ENCODE results near the gene KBTBD12. TPM values are rescaled to one million over a fixed set of nuclear protein-coding genes. Genes with fewer than 3 reads are reported as not detected.

Gene KBTBD12
- total RNA-seq, 1 experiment from 2014 or later = not detected

DNA sequence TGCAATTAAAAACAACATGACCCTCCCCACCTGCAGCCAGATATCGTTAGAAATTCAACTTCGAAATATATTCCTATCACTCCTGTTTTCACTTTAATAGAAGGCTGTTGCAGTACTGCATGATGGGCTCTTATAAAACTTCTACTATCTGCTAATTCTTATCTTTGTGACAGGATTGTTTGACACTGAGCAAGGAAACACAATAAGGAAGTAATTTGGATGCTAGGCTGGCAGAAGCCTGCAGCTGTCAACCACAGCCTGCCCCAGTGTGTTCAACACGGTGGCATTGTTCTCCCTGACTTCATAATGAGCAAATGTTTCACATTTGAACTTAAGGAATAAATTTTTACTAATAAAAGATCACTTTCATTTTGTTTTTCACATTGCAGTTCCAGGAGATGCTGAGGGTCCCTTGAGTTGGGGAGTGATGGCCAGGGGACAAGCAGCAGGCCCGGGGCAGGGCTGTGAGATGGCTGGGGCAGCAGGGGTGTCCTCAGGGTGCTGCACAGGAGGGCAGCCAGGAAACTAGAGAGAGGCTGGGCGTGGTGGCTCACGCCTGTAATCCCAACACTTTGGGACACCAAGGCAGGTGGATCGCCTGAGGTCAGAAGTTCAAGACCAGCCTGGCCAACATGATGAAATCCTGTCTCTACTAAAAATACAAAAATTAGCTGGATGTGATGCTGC, 72.4 kb downstream of the KBTBD12 start:
- no peaks in the 10 kb centered on the region for H3K36me3 ChIP-seq (ENCODE audit: control insufficient read depth in 1 of 2, insufficient read depth in 2 of 2, low read length in 2 of 2)
- no peaks in the 10 kb centered on the region for H3K9me2 ChIP-seq (ENCODE audit: insufficient read depth)
- no peaks in the 10 kb centered on the region for H3K79me2 ChIP-seq (ENCODE audit: insufficient read depth, low read length)
- ChIA-PET POLR2A (no interaction called here), RAD21 (ENCODE audit: low non-redundant PET in 1 of 2, low total read pairs in 2 of 2, uncharacterized antibody in 2 of 2, unreplicated experiment in 2 of 2) (no interaction called here), CTCF (no interaction called here)
- no peak for ATAC-seq
- DNase-seq (ENCODE audit: low read depth, low spot score) = no peak
- no peak overlapping the region for H3K4me2 ChIP-seq (ENCODE audit: low read length)
- H3K9ac ChIP-seq (ENCODE audit: low read length) = no peak overlapping the region
- no peaks in the 10 kb centered on the region for H3K27me3 ChIP-seq (ENCODE audit: insufficient read depth, low read length)
- H3K4me3 ChIP-seq (replicated peaks in 1 of 2; ENCODE audit: low read depth in 1 of 2, low read length in 2 of 2) = no peak overlapping the region
- H3K9me3 ChIP-seq (ENCODE audit: control insufficient read depth in 1 of 2, insufficient read depth in 1 of 2, low read depth in 1 of 2, low read length in 2 of 2) = no peaks in the 10 kb centered on the region
- H3K27ac ChIP-seq (ENCODE audit: low read depth, low read length) = no peak overlapping the region
- no peak overlapping the region for H2AFZ ChIP-seq (ENCODE audit: low read depth, low read length, poor library complexity, severe bottlenecking)
- TF ChIP-seq, protein P1, sequence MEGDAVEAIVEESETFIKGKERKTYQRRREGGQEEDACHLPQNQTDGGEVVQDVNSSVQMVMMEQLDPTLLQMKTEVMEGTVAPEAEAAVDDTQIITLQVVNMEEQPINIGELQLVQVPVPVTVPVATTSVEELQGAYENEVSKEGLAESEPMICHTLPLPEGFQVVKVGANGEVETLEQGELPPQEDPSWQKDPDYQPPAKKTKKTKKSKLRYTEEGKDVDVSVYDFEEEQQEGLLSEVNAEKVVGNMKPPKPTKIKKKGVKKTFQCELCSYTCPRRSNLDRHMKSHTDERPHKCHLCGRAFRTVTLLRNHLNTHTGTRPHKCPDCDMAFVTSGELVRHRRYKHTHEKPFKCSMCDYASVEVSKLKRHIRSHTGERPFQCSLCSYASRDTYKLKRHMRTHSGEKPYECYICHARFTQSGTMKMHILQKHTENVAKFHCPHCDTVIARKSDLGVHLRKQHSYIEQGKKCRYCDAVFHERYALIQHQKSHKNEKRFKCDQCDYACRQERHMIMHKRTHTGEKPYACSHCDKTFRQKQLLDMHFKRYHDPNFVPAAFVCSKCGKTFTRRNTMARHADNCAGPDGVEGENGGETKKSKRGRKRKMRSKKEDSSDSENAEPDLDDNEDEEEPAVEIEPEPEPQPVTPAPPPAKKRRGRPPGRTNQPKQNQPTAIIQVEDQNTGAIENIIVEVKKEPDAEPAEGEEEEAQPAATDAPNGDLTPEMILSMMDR (IDR thresholded peaks at IDR 0.05 in 2 of 3, conservative IDR thresholded peaks at IDR 0.05 in 1 of 3; ENCODE audit: borderline replicate concordance in 1 of 3, insufficient read depth in 1 of 3, low read depth in 2 of 3, low read length in 2 of 3) = no peak
- H4K20me1 ChIP-seq (ENCODE audit: insufficient read depth) = no peaks in the 10 kb centered on the region
- BruUV-seq (replicated peaks) = no TSS peak
- intact Hi-C loops (cut with micrococcal nuclease) = no loop called here
- H3K4me1 ChIP-seq (ENCODE audit: control insufficient read depth in 1 of 2, insufficient read depth in 2 of 2, low read length in 2 of 2) = peaks cover 12 to 16% of the 10 kb centered on the region in 2 experiments

DNA sequence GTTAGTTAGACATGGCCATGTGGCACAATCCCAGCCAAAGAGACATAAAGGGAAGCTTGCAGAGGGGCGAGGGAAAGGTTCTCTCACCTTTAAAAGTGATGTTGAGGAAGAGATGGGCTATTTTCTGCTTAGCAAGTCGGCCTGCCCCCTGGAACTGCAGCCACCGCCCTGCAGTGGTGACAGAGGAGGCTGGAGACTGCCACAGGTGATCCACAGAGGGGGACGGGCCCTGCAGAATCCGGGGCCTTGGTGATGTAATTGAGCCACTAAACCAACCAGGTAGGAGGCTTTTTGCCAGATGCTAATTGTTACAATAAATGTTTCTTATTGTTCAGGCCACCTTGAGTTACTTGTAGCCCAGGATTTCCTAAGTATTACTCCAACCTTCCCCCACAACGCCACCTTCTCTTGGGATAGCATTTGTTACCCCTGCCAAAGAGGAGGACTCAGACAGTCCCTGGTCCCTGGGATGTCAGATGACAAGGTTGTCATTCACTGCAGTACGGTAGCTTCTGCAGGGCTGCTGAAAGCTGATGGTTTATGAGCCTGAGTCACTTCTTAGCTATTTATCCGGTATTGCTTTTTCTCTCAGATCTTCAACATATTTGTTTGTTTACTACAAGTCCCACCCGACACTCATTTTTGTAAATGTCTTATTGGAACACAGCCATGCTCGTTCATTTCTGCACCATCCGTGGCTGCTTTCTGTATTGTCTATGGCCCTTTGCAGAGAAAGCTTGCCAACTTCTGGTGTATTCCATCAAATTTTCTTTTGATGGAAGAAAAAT, 73.9 kb downstream of the KBTBD12 start:
- Histone ChIP-seq H3K4me2 (ENCODE audit: low read length) (peak overlapping the region; percentile 40), H3K4me1 (ENCODE audit: control insufficient read depth in 1 of 2, insufficient read depth in 2 of 2, low read length in 2 of 2) (peaks cover 12 to 16% of the 10 kb centered on the region in 2 experiments), H3K27me3 (ENCODE audit: insufficient read depth, low read length) (no peaks in the 10 kb centered on the region), H3K9me2 (ENCODE audit: insufficient read depth) (no peaks in the 10 kb centered on the region), H3K4me3 (replicated peaks in 1 of 2; ENCODE audit: low read depth in 1 of 2, low read length in 2 of 2) (no peak overlapping the region), H3K79me2 (ENCODE audit: insufficient read depth, low read length) (no peaks in the 10 kb centered on the region), H3K36me3 (ENCODE audit: control insufficient read depth in 1 of 2, insufficient read depth in 2 of 2, low read length in 2 of 2) (no peaks in the 10 kb centered on the region), H4K20me1 (ENCODE audit: insufficient read depth) (no peaks in the 10 kb centered on the region), H3K9ac (ENCODE audit: low read length) (no peak overlapping the region), H3K9me3 (ENCODE audit: control insufficient read depth in 1 of 2, insufficient read depth in 1 of 2, low read depth in 1 of 2, low read length in 2 of 2) (no peaks in the 10 kb centered on the region), H3K27ac (ENCODE audit: low read depth, low read length) (no peak overlapping the region), H2AFZ (ENCODE audit: low read depth, low read length, poor library complexity, severe bottlenecking) (no peak overlapping the region)
- ChIA-PET POLR2A (no interaction called here), CTCF (no interaction called here), RAD21 (ENCODE audit: low non-redundant PET in 1 of 2, low total read pairs in 2 of 2, uncharacterized antibody in 2 of 2, unreplicated experiment in 2 of 2) (no interaction called here)
- ATAC-seq (peak; percentile 87), DNase-seq (ENCODE audit: low read depth, low spot score) (peak; percentile 31)
- intact Hi-C loops (cut with micrococcal nuclease) = no loop called here
- no TSS peak for BruUV-seq (replicated peaks)
- TF ChIP-seq FOSL1 (IDR thresholded peaks at IDR 0.05; ENCODE audit: low read depth) (peak; percentile 47; the same call in 1 of the 2 replicates), JUND (IDR thresholded peaks at IDR 0.05) (peak; percentile 55), TCF7L2 (IDR thresholded peaks at IDR 0.05; ENCODE audit: borderline replicate concordance, extremely low read depth, insufficient read depth, insufficient read length) (no peak)

All from HCT116 (cell line).